Keratinocyte (primary cell): ENCODE results near the gene LRP1B. TPM values are rescaled to one million over a fixed set of nuclear protein-coding genes. Genes with fewer than 3 reads are reported as not detected.

ENCODE experiments used
- DNase-seq: peaks from one replicate; pipeline ENCODE4 v3.0.0-alpha.2; 2011; ENCODE audit warnings: low read depth, missing footprints, low spot score
- FAIRE-seq: peaks from 2 replicates; lab custom pipeline; 2011; peaks lifted over from hg19 to GRCh38; lab: Jason Lieb, UNC
- H2AFZ ChIP-seq: 2 replicates; pipeline ENCODE4 v1.6.0; 2012; ENCODE audit warnings: low read length, control low read depth, inconsistent platforms; ENCODE audit not compliant: control insufficient read depth
- H3K27ac ChIP-seq: 2 replicates; pipeline ENCODE4 v1.5.1; 2011; ENCODE audit warnings: low read length; ENCODE audit not compliant: control insufficient read depth, insufficient read depth
- H3K27me3 ChIP-seq: 3 replicates; pipeline ENCODE4 v1.6.0; 2011; ENCODE audit warnings: low read length; ENCODE audit not compliant: control insufficient read depth, insufficient read depth; ENCODE audit errors: extremely low read depth
- H3K36me3 ChIP-seq, 2 experiments: 2 replicates in 1 of 2; 3 replicates in 1 of 2; pipeline ENCODE4 v1.5.1; 2011; ENCODE audit warnings: low read length in 2 of 2, mild to moderate bottlenecking in 1 of 2; ENCODE audit not compliant: control insufficient read depth in 2 of 2, insufficient read depth in 2 of 2; ENCODE audit errors: extremely low read depth in 1 of 2
- H3K4me1 ChIP-seq: 3 replicates; pipeline ENCODE4 v1.5.1; 2011; ENCODE audit warnings: low read length; ENCODE audit not compliant: control insufficient read depth, insufficient read depth; ENCODE audit errors: extremely low read depth
- H3K4me2 ChIP-seq: 3 replicates; pipeline ENCODE4 v1.6.0; 2011; ENCODE audit warnings: low read depth, low read length; ENCODE audit not compliant: control insufficient read depth, insufficient read depth; ENCODE audit errors: extremely low read depth
- H3K4me3 ChIP-seq, 3 experiments: fragments of 200-600 bp in 1 of 3; sonication (generic) in 1 of 3; 2 replicates in 2 of 3; 3 replicates in 1 of 3; pipeline ENCODE4 v1.5.1; 2011 to 2016; ENCODE audit warnings: low read length in 3 of 3, mild to moderate bottlenecking in 3 of 3, control low read depth in 2 of 3, inconsistent platforms in 1 of 3, low read depth in 1 of 3, mixed read lengths in 1 of 3, mixed run types in 1 of 3, moderate library complexity in 1 of 3; ENCODE audit not compliant: control insufficient read depth in 2 of 3, insufficient read depth in 2 of 3; ENCODE audit errors: extremely low read depth in 1 of 3
- H3K79me2 ChIP-seq: 2 replicates; pipeline ENCODE4 v1.6.0; 2012; ENCODE audit warnings: low read length; ENCODE audit not compliant: control insufficient read depth, insufficient read depth
- H3K9ac ChIP-seq: 3 replicates; pipeline ENCODE4 v1.6.0; 2011; ENCODE audit warnings: low read length; ENCODE audit not compliant: control insufficient read depth, insufficient read depth; ENCODE audit errors: extremely low read depth
- H3K9me1 ChIP-seq: 3 replicates; pipeline ENCODE4 v1.6.0; 2011; ENCODE audit warnings: low read length; ENCODE audit not compliant: control insufficient read depth, insufficient read depth; ENCODE audit errors: extremely low read depth
- H3K9me3 ChIP-seq: 2 replicates; pipeline ENCODE4 v1.5.1; 2012; ENCODE audit warnings: low read depth, low read length; ENCODE audit not compliant: control insufficient read depth
- H4K20me1 ChIP-seq: 3 replicates; pipeline ENCODE4 v1.6.0; 2011; ENCODE audit warnings: low read length; ENCODE audit not compliant: control insufficient read depth, insufficient read depth; ENCODE audit errors: extremely low read depth
- CTCF ChIP-seq, 3 experiments: IDR thresholded peaks in 1 of 3; conservative IDR thresholded peaks in 1 of 3; optimal IDR thresholded peaks in 1 of 3; 2 replicates in 2 of 3; 3 replicates in 1 of 3; pipeline versions ENCODE3 to v1.5.1; 2011; ENCODE audit warnings: low read length in 3 of 3, mild to moderate bottlenecking in 3 of 3, moderate library complexity in 2 of 3, control low read depth in 1 of 3, inconsistent platforms in 1 of 3; ENCODE audit not compliant: insufficient read depth in 2 of 3; ENCODE audit errors: extremely low read depth in 1 of 3
- EZH2 ChIP-seq: IDR thresholded peaks from one replicate; pipeline ENCODE4 v1.6.1; 2012; ENCODE audit warnings: inconsistent platforms, mild to moderate bottlenecking, low read length, moderate library complexity
- dilution Hi-C: fragments of 300-500 bp; cut with MboI; formaldehyde crosslinking; loops from one replicate; pipeline ENCODE4 v1.7.0; 2020; ENCODE audit warnings: low sequenced_read_pairs; ENCODE audit not compliant: extremely low pct_ligation_motif_present
- polyA plus RNA-seq, 5 experiments: library from polyadenylated mRNA; depleted of rRNA in 3 of 5; stranded (reverse) in 3 of 5; stranded (forward) in 1 of 5; unstranded in 1 of 5; fragments of >200 nt; gene quantifications; 1 replicate in 1 of 5; 2 replicates in 3 of 5; 3 replicates in 1 of 5; pipeline versions ENCODE4 v1.2.1 to v1.2.3, GENCODE V29; 2011 to 2012; ENCODE audit warnings: missing spikeins in 2 of 5, low read depth in 1 of 5, low replicate concordance in 1 of 5

Gene LRP1B
- polyA plus RNA-seq, 1 donor (not counting 4 experiments of a cell fraction or from before 2014, with no cell fraction given): not detected

GRCh38 chr2:141967980-141968379, 162.8 kb downstream of the LRP1B start:
- no peak for TF ChIP-seq CTCF (optimal IDR thresholded peaks at IDR 0.05 in 1 of 3, IDR thresholded peaks at IDR 0.05 in 1 of 3, conservative IDR thresholded peaks at IDR 0.05 in 1 of 3; ENCODE audit: extremely low read depth in 1 of 3, insufficient read depth in 2 of 3, low read length in 3 of 3)
- no peak for TF ChIP-seq EZH2
- Histone ChIP-seq H3K27ac (no peak overlapping the region), H3K4me2 (no peak overlapping the region), H3K36me3 (no peaks in the 10 kb centered on the region), H2AFZ (no peak overlapping the region), H3K9ac (no peak overlapping the region), H3K79me2 (no peaks in the 10 kb centered on the region), H3K9me1 (no peaks in the 10 kb centered on the region), H3K9me3 (no peaks in the 10 kb centered on the region), H3K4me3 (no peak overlapping the region), H4K20me1 (no peaks in the 10 kb centered on the region), H3K27me3 (no peaks in the 10 kb centered on the region), H3K4me1 (no peaks in the 10 kb centered on the region)
- DNase-seq: no peak
- FAIRE-seq: no peak
- dilution Hi-C loops: no loop called here

GRCh38 chr2:141967503-141967902, 163.3 kb downstream of the LRP1B start:
- Histone ChIP-seq H3K27ac (no peak overlapping the region), H4K20me1 (no peaks in the 10 kb centered on the region), H2AFZ (no peak overlapping the region), H3K9ac (no peak overlapping the region), H3K4me2 (no peak overlapping the region), H3K9me3 (no peaks in the 10 kb centered on the region), H3K4me3 (no peak overlapping the region), H3K27me3 (no peaks in the 10 kb centered on the region), H3K79me2 (no peaks in the 10 kb centered on the region), H3K9me1 (no peaks in the 10 kb centered on the region), H3K4me1 (no peaks in the 10 kb centered on the region), H3K36me3 (no peaks in the 10 kb centered on the region)
- TF ChIP-seq CTCF (optimal IDR thresholded peaks at IDR 0.05 in 1 of 3, IDR thresholded peaks at IDR 0.05 in 1 of 3, conservative IDR thresholded peaks at IDR 0.05 in 1 of 3; ENCODE audit: extremely low read depth in 1 of 3, insufficient read depth in 2 of 3, low read length in 3 of 3): no peak
- no peak for TF ChIP-seq EZH2
- FAIRE-seq (no peak), DNase-seq (no peak)
- dilution Hi-C loops: no loop called here
